AG04450 (cell line): ENCODE results near the gene B3GALT6. TPM values are rescaled to one million over a fixed set of nuclear protein-coding genes. Genes with fewer than 3 reads are reported as not detected.

Source experiments
- CTCF ChIA-PET: fragments of 300-600, 350-600 bp; formaldehyde crosslinking; extraction: SDS; loops from one replicate; lab custom pipeline; 2022; ENCODE audit warnings: antibody characterized with exemption, inconsistent platforms; lab: Charles Lee
- POLR2A ChIA-PET: fragments of 350-600 bp; formaldehyde crosslinking; extraction: SDS; loops from one replicate; lab custom pipeline; 2021; ENCODE audit warnings: antibody characterized with exemption, inconsistent platforms; lab: Yijun Ruan, JAX
- DNase-seq: peaks from one replicate; pipeline ENCODE4 v3.0.0-alpha.2; 2011; ENCODE audit warnings: low read depth, low spot score
- H3K27ac ChIP-seq: one replicate; pipeline ENCODE4 v1.5.1; 2012; ENCODE audit warnings: low read depth, low read length, control low read depth
- H3K27me3 ChIP-seq: one replicate; pipeline ENCODE4 v1.6.0; 2012; ENCODE audit warnings: low read length; ENCODE audit not compliant: control insufficient read depth, insufficient read depth
- H3K4me3 ChIP-seq: 2 replicates; pipeline ENCODE4 v1.5.1; 2011; ENCODE audit warnings: mild to moderate bottlenecking, low read depth, low read length, control low read depth
- H3K9me3 ChIP-seq: 2 replicates; pipeline ENCODE4 v1.5.1; 2012; ENCODE audit warnings: low read length; ENCODE audit not compliant: control insufficient read depth, insufficient read depth
- polyA plus RNA-seq: library from polyadenylated mRNA; depleted of rRNA; stranded (reverse); fragments of >200 nt; gene quantifications from 2 replicates; pipeline ENCODE4 v1.2.3, GENCODE V29; 2011
- TF ChIP-seq, protein P1 (sequence below): IDR thresholded peaks from 2 replicates; pipeline ENCODE4 v1.5.1; 2011; ENCODE audit warnings: low read depth, low read length, control low read depth, inconsistent platforms

Gene B3GALT6
- polyA plus RNA-seq, 1 experiment = 15.2 TPM

DNA sequence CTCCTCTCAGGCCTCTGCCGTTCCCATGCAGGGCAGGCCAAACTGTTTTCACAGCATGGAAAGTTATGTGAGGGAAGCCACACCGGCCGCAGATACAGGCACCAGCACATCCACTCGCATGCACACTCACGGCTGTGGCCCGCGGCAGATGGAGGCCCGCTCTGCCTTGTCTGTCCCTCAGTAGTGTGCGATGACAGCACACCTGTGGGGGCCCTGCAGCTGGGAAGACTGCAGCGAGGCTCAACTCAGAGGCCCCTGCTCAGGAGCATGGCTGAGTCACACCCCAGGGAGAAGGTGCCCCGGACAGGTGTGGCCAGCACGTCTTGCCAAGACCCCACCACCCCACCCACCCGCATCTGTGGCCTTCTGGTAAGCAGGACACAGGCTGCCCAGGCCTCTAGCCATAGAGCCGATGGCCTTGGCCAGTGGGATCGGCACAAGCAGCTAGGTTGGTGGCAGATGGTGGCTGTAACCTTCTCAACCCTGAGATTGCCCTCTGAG, 42.9 kb downstream of the B3GALT6 start:
- Histone ChIP-seq H3K27me3 (no peaks in the 10 kb centered on the region), H3K9me3 (no peaks in the 10 kb centered on the region; the same call in 1 of the 2 replicates), H3K27ac (no peak overlapping the region), H3K4me3 (peak overlapping the region; percentile 70)
- TF ChIP-seq, protein P1, sequence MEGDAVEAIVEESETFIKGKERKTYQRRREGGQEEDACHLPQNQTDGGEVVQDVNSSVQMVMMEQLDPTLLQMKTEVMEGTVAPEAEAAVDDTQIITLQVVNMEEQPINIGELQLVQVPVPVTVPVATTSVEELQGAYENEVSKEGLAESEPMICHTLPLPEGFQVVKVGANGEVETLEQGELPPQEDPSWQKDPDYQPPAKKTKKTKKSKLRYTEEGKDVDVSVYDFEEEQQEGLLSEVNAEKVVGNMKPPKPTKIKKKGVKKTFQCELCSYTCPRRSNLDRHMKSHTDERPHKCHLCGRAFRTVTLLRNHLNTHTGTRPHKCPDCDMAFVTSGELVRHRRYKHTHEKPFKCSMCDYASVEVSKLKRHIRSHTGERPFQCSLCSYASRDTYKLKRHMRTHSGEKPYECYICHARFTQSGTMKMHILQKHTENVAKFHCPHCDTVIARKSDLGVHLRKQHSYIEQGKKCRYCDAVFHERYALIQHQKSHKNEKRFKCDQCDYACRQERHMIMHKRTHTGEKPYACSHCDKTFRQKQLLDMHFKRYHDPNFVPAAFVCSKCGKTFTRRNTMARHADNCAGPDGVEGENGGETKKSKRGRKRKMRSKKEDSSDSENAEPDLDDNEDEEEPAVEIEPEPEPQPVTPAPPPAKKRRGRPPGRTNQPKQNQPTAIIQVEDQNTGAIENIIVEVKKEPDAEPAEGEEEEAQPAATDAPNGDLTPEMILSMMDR = no peak
- no peak for DNase-seq
- ChIA-PET CTCF (no interaction called here), POLR2A (no interaction called here)

DNA sequence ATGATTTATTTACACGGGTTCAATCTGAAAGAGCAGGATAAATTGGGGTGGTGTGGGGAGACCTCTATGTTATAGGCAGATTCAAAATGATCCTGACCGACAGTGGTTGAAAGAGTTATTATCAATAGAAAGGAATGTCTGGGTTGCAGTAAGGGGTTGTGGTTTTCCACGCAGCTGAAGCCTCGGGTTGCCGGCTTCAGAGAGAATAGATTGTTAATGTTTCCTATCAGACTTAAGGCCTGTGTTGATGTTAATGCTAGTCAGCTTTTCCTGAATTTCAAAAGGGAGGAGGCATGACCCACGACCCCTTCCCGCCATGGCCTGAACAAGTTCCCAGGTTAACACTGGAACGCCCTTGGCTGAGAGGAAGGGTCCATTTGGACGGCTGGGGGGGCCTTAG, 43.8 kb downstream of the B3GALT6 start:
- CTCF ChIA-PET = no interaction called here

DNA sequence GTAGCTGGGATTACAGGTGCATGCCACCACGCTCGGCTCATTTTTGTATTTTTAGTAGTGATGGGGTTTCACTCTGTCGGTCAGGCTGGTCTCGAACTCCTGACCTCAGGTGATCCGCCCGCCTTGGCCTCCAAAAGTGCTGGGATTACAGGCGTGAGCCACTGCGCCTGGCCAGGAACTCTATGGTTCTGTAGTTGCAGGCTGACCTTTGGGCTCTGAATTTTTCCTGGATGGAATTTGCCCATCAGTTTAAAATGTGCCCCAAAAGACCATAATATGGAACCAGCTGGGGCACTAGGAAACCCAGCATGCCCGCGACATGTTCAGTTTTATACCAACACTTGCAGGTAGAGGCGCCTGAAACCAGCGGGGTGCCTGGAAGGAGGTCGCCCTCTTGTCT, 46.6 kb downstream of the B3GALT6 start:
- no peaks in the 10 kb centered on the region for H3K27me3 ChIP-seq
- TF ChIP-seq, protein P1 = no peak
- no peak for DNase-seq
- H3K9me3 ChIP-seq = no peaks in the 10 kb centered on the region; the same call in 1 of the 2 replicates
- CTCF ChIA-PET = no interaction called here
- POLR2A ChIA-PET = no interaction called here
- H3K4me3 ChIP-seq = no peak overlapping the region
- no peak overlapping the region for H3K27ac ChIP-seq

More for the DNA sequence above, 43.8 kb downstream of the B3GALT6 start:
- Histone ChIP-seq H3K27ac (peak overlapping the region; percentile 25), H3K27me3 (no peaks in the 10 kb centered on the region), H3K9me3 (no peaks in the 10 kb centered on the region; the same call in 1 of the 2 replicates), H3K4me3 (no peak overlapping the region)
- DNase-seq = no peak
- TF ChIP-seq, protein P1 = no peak
- POLR2A ChIA-PET = no interaction called here

DNA sequence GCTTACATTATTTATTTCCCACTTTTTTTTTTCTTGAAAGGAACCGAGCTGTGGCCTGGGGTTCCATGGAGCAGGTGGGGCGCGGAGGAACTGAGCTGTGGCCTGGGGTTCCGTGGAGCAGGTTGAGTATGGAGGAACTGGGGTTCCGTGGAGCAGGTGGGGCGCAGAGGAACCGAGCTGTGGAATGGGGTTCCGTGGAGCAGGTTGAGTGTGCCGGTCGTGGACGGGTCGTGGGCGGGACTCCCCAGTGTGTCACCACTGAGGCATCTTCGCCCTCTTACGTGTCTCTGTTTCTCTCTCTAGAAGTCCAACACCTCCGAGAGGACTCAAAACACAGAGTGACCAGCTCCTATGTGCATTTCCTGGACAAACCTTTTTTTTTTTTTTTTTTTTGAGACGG, 47.0 kb downstream of the B3GALT6 start:
- H3K4me3 ChIP-seq = no peak overlapping the region
- TF ChIP-seq, protein P1 = no peak
- DNase-seq = no peak
- H3K27me3 ChIP-seq = no peaks in the 10 kb centered on the region
- no peaks in the 10 kb centered on the region; the same call in 1 of the 2 replicates for H3K9me3 ChIP-seq
- ChIA-PET POLR2A (no interaction called here), CTCF (no interaction called here)
- H3K27ac ChIP-seq = no peak overlapping the region

DNA sequence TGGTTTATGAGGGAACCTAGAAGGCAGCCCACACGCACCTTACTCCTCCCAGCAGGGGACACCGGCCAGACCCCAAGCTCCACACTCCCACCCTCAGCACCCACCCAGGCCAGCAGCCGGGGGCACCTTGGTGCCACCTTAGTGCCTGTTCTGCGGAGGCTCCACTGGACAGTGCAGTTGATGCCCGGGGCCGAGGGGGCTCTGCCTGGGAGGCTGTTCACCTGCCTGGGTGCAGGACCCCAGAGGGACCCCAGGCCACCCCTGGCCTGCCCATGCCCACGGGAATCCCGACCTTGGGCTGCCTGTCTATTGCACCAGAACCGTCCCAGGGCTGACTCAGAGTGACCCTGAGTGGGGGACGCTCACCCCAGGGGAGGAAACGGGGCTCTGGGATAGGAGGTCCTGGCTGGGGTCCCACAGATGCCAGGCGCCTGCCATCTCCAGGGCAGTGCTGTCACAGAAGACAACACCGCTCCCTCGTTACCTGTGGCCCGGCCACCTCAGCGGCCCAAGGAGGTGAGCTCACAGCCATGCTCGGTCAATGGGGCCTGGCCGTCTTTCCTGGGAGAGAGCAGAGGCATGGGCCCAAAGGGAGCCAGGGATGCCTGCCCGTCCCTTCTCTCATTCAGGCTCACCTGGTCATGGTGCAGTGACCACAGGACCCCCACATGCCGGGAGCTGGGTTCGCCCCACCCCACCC, 48.9 kb downstream of the B3GALT6 start:
- no peaks in the 10 kb centered on the region; the same call in 1 of the 2 replicates for H3K9me3 ChIP-seq
- POLR2A ChIA-PET = no interaction called here
- no peaks in the 10 kb centered on the region for H3K27me3 ChIP-seq
- CTCF ChIA-PET = no interaction called here
- DNase-seq = no peak
- H3K27ac ChIP-seq = no peak overlapping the region
- H3K4me3 ChIP-seq = no peak overlapping the region
- TF ChIP-seq, protein P1 = no peak
